Kidney (tissue), 14 donors: ENCODE results near the gene CHST1. TPM values are rescaled to one million over a fixed set of nuclear protein-coding genes. Genes with fewer than 3 reads are reported as not detected.

Experiments
- DNase-seq, 5 donors: peaks; one replicate each; pipeline ENCODE4 v3.0.0-alpha.2; 2013 to 2020
- FAIRE-seq: peaks from 2 replicates; lab custom pipeline; 2012; peaks lifted over from hg19 to GRCh38; lab: Jason Lieb, UNC
- H3K27ac ChIP-seq, 2 donors: one replicate each; pipeline ENCODE4 v1.7.0; 2013; ENCODE audit warnings: low read depth in 2 of 2, low read length in 2 of 2, inconsistent platforms in 1 of 2
- H3K27me3 ChIP-seq: one replicate; pipeline ENCODE4 v1.7.1; 2013; ENCODE audit warnings: low read length, inconsistent platforms; ENCODE audit not compliant: control insufficient read depth, insufficient read depth
- H3K36me3 ChIP-seq, 3 donors: one replicate each; pipeline versions ENCODE4 v1.7.0 to v1.7.1; 2013; ENCODE audit warnings: low read length in 3 of 3, control low read depth in 1 of 3, inconsistent platforms in 1 of 3; ENCODE audit not compliant: insufficient read depth in 3 of 3, control insufficient read depth in 2 of 3
- H3K4me1 ChIP-seq, 3 donors: one replicate each; pipeline versions ENCODE4 v1.7.0 to v1.7.1; 2013; ENCODE audit warnings: low read length in 3 of 3, inconsistent platforms in 1 of 3, low read depth in 1 of 3; ENCODE audit not compliant: control insufficient read depth in 2 of 3, insufficient read depth in 2 of 3
- H3K4me3 ChIP-seq, 3 donors: one replicate each; pipeline versions ENCODE4 v1.7.0 to v1.8.1; 2013; ENCODE audit warnings: low read length in 3 of 3, control low read depth in 1 of 3, inconsistent platforms in 1 of 3
- H3K9ac ChIP-seq, 3 donors: one replicate each; pipeline versions ENCODE4 v1.7.0 to v1.7.1; 2013; ENCODE audit warnings: low read length in 3 of 3, control low read depth in 1 of 3, inconsistent platforms in 1 of 3
- H3K9me3 ChIP-seq, 3 donors: one replicate each; pipeline versions ENCODE4 v1.7.0 to v1.7.1; 2013; ENCODE audit warnings: low read length in 3 of 3, control low read depth in 1 of 3, inconsistent platforms in 1 of 3; ENCODE audit not compliant: control insufficient read depth in 2 of 3, insufficient read depth in 1 of 3
- CTCF ChIP-seq: IDR thresholded peaks from 3 replicates; pipeline ENCODE4 v1.5.1; 2012; ENCODE audit warnings: mild to moderate bottlenecking, moderate library complexity, borderline replicate concordance; ENCODE audit not compliant: insufficient read depth; ENCODE audit errors: extremely low read depth
- intact Hi-C: fragments of 100-400 bp; cut with DNase I; formaldehyde crosslinking; loops from one replicate; pipeline ENCODE4 v1.11.1; 2022
- polyA plus RNA-seq: library from polyadenylated mRNA; stranded (reverse); fragments of 350-450 nt; fragmentation: Illumina TruSeq; extraction: RNeasy Lipid Tissue Mini Kit (QIAGEN cat#74804); gene quantifications from one replicate; pipeline ENCODE4 v1.2.3, GENCODE V29; 2014; ENCODE audit warnings: low read depth, low replicate concordance; ENCODE audit not compliant: insufficient read depth
- total RNA-seq: library from RNA; stranded (reverse); fragmentation: NEBNext Ultra II Directional; extraction: Animal tissue kit (Norgen Biotek cat#: 25700); gene quantifications from one replicate; pipeline ENCODE4 v1.2.1, GENCODE V29; 2021
- donor health status: control.
- donor health status: control.
- donor health status: control.
- donor health status: control.
- donor health status: control.
- donor health status: DM: yes; HTN: yes; CAD: no.
- donor health status: Normal renal cell carcinoma (clear cell type).

Gene CHST1
- total and polyA plus RNA-seq, 2 donors from 2014 or later: 2.8 to 2.9 TPM

- Histone ChIP-seq H3K4me1 (no peaks in the 10 kb centered on the region), H3K4me3 (no peak overlapping the region), H3K27ac (no peak overlapping the region), H3K36me3 (no peaks in the 10 kb centered on the region), H3K9ac (no peak overlapping the region), H3K9me3 (no peaks in the 10 kb centered on the region), H3K27me3 (no peaks in the 10 kb centered on the region)
- FAIRE-seq (no peak), DNase-seq (peak in 1 of 5 donors; percentile 34)
- intact Hi-C loops: no loop called here
- no peak for TF ChIP-seq CTCF
These were observed 9.2 kb upstream of the CHST1 start for GRCh38 chr11:45674481-45675190.

- H3K9ac ChIP-seq: no peak overlapping the region
- H3K27me3 ChIP-seq: no peaks in the 10 kb centered on the region
- FAIRE-seq: no peak
- H3K27ac ChIP-seq: no peak overlapping the region
- H3K36me3 ChIP-seq: no peaks in the 10 kb centered on the region
- H3K9me3 ChIP-seq: no peaks in the 10 kb centered on the region
- H3K4me1 ChIP-seq: no peaks in the 10 kb centered on the region
- intact Hi-C loops: no loop called here
- TF ChIP-seq CTCF: no peak
- peak in 1 of 5 donors; percentile 54 for DNase-seq
- H3K4me3 ChIP-seq: no peak overlapping the region
These were observed 8.0 kb upstream of the CHST1 start for GRCh38 chr11:45673441-45673840.

- H3K9ac ChIP-seq: no peak overlapping the region
- TF ChIP-seq CTCF: no peak
- intact Hi-C loops: no loop called here
- no peak for FAIRE-seq
- H3K4me1 ChIP-seq: no peaks in the 10 kb centered on the region
- H3K36me3 ChIP-seq: no peaks in the 10 kb centered on the region
- H3K9me3 ChIP-seq: no peaks in the 10 kb centered on the region
- H3K4me3 ChIP-seq: no peak overlapping the region
- H3K27ac ChIP-seq: no peak overlapping the region
- no peak for DNase-seq
- no peaks in the 10 kb centered on the region for H3K27me3 ChIP-seq
These were observed 7.2 kb upstream of the CHST1 start for GRCh38 chr11:45672593-45672992.
